A549 treated with dexamethasone at 1 μM for 4 hours (cell line): ENCODE measurements around the gene BAD. TPM values are rescaled to one million over a fixed set of nuclear protein-coding genes. Genes with fewer than 3 reads are reported as not detected.

Source experiments
- total RNA-seq: library from RNA; stranded (reverse); fragments of 200-300 nt; extraction: Qiagen RNA extraction; gene quantifications from 5 replicates; pipeline ENCODE4 v1.2.3, GENCODE V29; 2022

Gene BAD
- total RNA-seq: 74.7 to 87.8 TPM (median 85.4 TPM) in 5 replicates

DNA sequence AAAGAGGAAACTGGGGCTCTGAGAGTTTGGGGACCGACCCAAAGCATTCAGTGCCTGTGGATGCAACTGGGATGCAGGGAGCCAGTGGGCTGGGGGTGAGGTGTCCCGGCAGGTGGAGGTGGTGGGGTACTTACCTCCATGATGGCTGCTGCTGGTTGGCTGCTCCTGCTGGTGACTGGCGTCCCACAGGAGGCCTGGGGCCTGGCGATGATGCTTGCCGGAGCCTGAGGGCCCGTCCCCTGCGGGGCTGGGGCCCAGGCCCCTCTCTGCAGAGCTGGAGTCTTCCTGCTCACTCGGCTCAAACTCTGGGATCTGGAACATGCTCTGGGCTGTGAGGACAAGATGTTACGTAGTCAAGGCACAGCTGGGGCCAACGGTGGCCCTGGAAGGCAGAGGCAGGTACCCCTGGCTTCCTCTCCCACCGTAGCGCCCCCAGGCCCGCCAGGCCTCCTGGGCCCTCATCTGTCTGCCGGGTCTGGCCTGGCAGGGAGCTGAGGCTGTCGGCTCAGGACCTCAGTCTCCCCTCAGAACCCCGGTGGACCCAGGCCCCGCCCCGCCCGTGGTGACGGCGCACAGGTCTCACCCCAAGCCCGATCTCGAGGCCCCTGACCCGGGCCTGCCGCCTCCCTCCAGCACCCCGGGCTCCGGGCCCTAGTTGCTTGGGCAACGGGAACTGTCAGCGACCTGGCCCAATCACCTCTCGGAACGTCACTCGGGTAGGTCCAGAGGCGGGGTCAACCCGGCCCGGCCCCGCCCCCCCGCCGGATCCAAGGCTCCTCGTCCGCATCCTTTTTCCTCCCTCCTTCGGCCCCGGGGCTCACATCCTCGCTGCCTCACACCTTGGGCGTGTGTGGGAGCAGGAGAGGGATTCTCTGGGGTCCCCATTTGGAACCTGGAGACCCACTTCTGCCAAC, at the start of gene BAD:
BAD (minus strand) TSS at position 618 of the 914 bp plus-strand sequence; CDS start at position 321, 297 bp downstream.

DNA sequence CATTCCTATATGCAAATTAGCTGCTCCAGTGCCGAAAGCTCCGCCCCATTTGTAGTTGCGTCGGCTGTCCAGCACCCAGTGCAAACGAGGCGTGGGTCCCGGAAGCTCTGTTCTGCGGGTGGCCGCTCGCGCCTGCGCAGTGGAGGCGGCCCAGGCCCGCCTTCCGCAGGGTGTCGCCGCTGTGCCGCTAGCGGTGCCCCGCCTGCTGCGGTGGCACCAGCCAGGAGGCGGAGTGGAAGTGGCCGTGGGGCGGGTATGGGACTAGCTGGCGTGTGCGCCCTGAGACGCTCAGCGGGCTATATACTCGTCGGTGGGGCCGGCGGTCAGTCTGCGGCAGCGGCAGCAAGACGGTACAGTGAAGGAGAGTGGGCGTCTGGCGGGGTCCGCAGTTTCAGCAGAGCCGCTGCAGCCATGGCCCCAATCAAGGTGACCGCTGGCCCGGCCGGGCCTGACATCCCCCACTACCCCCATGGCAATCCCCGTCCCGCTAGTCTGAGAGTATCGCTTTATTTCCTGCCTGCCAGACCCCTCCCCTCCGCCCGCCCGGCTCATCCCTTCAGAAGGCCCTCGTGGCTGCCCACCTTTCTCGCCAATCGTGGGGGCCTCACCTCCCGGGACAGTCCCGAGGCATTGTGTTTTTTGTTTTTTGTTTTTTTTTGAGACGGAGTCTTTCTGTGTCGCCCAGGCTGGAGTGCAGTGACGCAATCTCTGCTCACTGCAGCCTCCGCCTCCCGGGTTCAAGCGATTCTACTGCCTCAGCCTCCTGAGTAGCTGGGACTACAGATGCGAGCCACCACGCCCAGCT, 33.7 kb upstream of the BAD start, which contains the start of gene PRDX5:
PRDX5 (plus strand) TSS at position 161 of the 805 bp plus-strand sequence; CDS start at position 256, 95 bp downstream.

DNA sequence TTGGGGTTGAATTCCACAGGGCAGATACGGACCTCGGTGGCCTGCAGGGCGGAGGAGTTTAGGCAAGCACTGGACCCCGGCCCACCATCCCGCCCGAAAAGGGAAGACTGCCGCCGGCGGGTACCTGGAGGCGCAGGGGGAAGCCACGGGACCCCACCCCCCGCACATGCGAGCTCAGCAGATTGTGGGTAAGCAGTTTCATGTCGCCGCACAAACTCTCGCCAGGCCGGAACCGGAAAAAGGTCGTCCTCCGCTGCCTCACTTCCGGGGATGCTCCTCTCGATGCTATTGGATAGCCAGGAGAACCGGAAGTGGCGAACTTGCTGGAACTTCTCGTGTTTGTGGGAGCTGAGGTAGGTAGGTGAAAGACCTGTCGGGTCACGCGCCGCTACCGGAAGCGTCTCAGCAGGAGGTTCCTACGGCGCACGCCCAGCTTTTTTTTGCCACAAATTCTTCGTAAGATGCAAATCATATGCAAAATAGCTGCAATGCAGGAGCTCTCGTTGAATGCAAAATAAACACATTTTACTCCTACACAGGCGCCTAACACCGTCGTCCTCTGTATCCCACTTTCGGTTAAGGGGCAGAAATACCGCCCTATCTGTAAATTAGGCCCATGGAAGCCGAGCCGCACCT, 33.0 kb upstream of the BAD start, which contains the start of gene TRMT112:
TRMT112 (minus strand) TSS at position 235 of the 636 bp plus-strand sequence; CDS start at position 202, 33 bp downstream.

DNA sequence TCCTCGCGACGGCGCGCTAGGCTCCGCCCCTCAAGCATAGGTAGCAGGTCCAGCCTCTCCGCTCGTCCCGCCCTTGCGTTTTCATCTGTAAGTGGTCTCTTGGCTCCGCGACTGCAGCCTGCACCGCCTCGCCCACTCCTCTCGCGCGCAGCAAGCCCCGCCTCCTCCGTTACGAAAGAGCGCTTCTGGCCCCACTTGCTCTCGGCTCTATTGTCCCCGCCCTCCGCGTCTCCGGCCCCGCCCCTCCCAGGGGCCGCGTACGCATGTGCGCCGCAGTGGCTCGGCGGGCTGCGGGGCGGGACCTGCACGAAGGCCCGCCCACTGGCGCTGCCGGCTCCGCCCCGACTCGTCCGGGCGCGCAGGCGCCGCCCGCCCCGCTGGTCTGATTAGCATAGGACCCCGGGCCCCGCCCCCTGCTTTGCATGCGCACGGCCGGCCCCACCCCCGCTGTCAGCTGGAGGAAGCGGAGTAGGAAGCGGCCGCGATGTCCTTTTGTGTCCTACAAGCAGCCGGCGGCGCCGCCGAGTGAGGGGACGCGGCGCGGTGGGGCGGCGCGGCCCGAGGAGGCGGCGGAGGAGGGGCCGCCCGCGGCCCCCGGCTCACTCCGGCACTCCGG, 20.7 kb upstream of the BAD start, which contains the start of gene ESRRA:
ESRRA (plus strand) TSS at position 450 of the 616 bp plus-strand sequence. CDS start 1,656 bp downstream, outside the sequence.

DNA sequence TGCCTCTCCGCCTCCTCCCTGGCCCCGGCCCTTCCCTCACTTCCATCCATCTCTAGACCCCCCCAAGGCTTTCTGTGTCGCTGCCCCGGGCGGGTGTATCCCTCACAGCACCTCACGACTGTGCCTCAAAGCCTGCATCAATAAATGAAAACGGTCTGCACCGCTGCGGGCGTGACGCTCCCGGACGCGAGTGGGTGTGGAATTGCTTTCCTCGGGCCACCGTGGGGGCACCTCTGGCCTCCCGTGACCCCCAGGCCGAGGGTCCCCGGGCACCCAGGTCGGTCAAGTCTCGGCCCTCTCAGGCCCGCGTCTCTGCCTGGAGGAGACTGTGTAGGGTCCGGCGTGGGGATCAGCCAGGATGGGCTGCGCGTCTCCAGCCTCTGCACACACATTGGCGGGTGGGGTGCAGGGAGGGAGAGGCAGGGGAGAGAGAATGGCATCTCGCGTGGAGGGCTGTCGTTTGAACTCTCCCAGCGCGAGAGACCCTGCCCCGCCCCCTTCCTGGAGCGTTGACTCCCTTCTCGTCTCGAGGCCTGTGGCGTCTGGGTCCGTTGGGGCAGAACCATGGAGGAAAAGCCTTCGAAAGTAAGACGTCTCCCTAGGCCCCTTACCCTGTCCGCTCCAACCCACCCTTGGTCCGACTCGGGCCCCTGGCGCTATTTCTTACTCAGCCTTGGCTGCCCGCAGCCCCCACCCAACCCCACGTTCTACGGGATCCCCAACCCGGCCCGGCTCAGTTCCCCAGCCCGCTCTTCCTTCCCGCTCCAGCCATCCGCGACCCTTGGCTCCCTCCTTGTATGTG, 15.6 kb upstream of the BAD start, which contains the start of gene CATSPERZ:
CATSPERZ (plus strand) TSS at position 512 of the 802 bp plus-strand sequence; CDS start at position 565, 53 bp downstream.

DNA sequence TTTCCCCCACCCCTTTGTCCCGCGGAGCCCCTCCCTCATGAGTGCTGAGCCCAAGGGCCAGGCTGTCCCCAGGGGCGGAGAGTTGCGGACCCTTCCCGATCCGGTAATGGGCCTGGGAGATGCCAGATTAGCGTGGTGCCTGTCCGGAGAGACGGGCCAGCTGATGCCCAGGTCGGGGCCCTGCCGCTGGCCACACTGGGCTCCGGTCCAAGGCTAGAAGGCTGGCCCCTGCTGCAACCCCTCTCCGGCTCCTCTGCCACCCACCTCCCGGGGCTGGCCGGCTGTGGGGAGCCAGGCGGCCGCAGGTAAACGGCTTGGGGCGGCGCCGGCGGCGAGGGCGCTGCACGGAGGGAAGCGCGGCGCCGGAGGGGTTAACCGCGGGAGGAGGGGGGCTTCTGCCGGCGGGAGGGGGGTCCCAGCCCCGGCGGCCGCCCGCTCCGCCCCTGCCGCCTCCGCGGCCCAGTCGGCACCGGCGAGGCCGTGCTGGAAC, 6.8 kb upstream of the BAD start, which contains the start of gene KCNK4:
KCNK4 (plus strand) TSS at position 41 of the 490 bp plus-strand sequence. CDS start 1,717 bp downstream, outside the sequence.

DNA sequence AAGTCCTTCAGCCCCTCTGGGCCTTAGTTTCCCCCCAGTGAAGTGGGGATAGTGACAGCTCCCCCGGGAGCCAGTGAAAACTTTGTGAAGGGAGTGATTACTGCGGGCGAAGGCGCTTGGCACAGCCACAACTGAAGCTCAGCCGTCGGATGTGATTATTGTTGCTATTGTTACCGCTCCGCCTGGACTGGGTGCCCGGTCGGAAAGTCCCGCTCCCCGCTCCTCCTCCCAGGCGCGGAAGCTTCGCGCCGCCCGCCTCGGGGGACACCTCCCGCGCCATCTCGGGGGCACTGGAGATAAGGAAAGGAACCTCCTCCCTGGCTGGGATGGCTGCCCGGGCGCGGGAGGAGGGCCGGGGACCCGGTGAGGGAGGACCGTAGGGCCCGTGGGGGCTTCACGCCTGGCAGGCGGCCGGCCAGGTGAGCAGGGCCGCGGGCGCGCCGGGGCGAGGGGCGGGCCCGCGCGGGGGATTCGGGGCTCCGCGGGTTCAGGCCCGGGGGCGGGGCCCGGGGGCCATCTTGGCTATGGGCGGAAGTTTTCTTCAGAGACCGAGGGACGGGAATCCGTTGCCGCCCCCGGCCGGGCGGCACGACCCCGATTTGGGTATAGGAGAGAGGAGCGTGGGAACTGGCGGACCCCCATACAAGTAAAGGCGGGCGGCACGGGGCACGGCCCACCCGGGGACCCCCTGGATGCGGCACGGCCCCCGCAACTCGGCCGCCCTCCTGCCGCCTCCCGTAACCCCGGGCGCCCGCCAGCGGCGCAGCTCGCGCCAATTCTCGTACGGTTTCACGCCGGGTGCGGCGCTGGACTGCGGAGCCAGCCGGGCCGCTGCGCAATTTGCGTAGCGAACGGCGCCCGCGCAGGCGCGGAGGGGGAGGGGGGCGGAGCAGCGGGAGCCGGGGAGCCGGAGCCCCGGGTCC, 758 bp upstream of the BAD start, which contains the start of gene GPR137:
GPR137 (plus strand) TSS at position 887 of the 923 bp plus-strand sequence. CDS start 677 bp downstream, outside the sequence.

DNA sequence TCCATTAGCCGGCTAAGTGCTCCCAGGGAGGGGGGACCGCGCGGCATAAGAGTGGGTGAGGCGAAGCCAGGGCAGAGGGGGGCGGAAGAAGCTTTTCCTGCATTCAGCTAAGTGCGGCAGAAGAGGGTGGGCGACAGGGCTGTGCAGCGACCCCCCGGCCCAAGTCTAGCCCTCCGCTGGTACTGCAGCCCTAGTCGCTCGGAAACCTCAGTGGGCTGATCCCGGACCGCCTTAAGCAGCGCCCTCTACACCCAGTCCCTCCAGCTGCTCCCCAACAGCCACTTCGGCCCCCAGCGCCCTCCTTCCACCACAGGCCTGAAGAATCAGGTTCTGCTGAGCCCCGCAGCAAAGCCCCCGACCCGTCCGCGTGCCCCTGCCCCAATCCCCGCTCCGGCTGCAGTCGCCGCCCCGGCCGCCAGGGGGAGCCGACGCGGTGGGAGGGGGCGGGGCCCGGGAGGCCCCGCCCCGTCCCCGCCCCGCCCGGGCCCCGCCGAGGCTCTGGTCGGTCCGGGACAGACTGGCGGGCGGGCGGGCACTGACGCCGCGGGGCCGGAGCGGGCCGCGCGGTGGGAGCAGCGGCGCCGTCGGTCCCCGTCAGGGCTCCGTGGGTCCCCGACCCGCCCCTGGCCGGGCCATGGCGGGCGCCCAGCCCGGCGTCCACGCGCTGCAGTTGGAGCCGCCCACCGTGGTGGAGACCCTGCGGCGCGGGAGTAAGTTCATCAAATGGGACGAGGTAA, 33.3 kb downstream of the BAD start, which contains the start of gene PLCB3:
PLCB3 (plus strand) TSS at position 515 of the 737 bp plus-strand sequence; CDS start at position 635, 120 bp downstream.

DNA sequence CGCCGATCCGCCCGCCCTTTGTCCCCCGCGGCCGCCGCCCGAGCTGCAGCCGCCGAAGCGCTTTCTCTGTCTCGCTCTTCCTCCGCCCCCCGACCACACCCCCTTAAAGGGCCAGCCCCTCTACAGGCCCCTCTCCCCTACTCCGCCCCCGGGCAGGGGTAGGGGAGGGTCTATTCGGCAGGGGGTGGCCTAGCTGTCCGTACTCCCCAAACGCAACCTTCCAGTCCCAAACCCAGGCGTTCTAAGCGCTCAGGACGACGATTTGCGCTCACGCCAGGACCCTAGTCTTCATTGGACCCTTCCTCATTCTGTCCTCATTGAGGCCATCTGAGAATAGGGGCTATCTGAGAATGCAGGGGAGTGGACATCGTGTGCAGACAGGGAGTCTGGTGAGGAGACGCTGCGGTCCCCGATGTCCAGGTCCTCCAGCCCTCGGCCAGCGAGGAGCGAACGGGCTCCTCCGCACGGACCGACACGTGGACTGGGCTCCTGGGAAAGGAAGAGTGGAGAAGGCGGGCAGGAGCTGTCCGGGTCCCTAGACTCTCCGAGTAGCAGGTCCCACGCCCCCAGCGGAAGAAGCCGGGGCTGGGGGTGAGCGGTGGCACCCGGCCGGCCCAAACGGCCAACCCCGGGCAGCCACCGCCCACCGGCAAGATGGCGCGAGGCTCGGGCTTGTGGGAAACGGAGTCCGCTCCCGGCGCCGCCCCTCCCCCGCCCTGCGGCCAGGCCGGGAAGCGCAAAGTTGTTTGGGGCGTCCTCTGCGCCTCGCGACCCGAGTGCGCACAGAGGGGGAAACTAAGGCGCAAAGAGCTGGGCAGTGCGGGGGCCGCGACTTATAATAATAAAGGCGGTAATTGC, 37.4 kb downstream of the BAD start, which contains the start of gene PPP1R14B:
PPP1R14B (minus strand) TSS at position 73 of the 858 bp plus-strand sequence. CDS start 270 bp downstream, outside the sequence.

DNA sequence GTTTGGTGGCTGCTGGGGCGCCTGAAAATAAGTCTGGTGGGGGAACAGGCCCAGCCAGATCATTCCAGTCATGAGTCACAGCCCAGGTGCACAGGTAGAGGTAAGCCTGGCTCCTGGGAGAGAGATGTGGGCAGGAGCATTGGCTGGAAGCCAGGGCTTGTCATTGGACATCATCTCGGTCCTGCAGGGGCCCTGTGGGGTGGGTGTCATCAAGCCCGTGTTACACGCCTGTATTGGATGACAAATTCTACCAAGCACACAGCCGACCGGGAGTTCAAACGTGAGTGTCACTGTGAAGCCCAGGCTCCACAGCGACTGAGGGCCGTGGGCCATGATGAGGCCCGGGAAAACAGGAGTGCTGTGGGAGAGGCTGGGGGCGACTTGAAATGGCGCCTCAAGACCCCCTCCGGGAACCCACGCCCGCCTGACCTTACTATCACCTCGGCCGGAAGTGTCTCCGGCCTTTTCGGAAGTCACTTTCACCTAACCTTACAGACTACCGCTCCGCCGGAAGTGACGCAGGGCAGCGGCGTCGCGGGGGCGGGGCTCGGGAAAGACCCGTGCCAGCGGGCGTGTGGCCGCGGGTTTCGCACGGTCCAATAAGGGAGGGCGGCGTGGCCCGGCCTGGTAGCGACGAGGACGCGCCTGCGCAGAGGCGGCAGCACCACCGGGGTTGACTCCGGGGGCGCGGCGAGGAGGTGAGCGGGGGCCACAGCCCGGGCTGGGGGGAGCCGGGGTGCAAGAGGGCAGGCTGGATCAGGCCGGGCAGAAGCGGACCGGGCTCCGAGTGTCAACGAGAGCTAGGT, 43.8 kb downstream of the BAD start, which contains the start of gene FKBP2:
FKBP2 (plus strand) TSS at position 661 of the 806 bp plus-strand sequence. CDS start 1,293 bp downstream, outside the sequence.

DNA sequence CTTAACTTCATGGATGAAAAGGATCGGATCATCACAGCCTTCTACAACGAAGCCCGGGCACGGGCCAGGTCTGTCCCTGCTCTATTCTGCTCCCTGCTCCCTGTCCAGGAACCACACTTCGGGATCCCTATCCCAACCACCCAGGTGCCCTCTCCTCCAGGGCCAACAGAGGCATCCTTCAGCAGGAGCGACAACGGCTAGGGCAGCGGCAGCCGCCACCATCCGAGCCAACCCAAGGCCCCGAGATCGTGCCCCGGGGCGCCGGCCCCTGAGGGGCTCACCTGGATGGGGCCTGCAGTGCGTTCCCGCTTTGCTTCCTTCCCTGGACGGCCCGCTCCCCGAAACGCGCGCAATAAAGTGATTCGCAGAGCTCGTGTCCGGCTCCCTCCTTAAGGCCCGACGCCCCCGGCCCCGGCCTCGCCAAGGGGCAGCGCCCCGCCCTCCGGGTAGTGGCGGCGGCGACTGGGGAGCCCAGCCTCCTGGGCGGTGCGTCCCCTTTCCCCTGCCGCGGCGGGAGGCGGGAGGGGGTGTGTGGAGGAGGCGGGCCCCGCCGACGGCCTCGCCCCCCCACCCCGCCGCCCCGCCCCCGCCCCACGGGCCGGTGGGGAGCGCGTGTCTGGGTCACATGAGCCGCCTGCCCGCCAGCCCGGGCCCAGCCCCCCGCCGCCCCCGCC, 50.4 kb downstream of the BAD start, which contains the start of gene VEGFB:
VEGFB (plus strand) TSS at position 672 of the 674 bp plus-strand sequence. CDS start 250 bp downstream, outside the sequence.

DNA sequence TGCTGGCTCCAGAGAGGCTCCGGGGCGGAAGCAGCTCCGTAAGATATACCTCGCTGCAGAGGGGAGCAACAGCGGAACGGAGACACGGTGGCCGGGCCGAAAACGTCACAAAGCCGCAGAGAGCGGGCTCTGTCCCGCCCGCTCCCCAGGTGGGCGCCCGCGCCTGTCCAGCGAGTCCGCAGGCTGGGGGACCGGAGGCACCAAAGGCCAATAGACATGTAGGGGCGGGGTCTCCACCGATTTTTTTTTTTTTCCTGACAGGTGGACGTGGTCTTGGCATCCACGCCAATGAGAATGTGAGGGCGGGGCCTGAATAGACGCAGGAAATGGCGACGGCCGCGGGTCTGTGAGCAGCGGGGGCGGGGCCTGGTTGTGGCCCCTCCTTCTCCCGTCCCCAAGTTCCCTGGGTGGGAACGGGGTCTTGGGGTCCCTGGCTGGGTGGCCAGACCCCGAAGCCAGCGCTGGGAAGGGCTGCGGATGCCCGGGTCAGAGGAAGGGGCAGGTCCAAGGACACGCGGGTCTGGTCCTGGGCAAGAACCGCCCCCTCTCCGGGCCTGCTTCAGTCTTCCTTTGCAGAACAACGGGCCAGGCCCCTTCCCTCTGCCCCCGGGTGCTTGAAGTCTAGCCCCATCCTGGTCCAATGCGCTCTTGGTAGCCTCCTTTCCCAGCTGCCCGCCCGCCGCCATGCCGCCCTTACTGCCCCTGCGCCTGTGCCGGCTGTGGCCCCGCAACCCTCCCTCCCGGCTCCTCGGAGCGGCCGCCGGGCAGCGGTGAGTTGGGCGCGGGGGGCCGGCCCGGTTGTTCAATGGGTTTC, 54.1 kb downstream of the BAD start, which contains the start of gene DNAJC4:
DNAJC4 (plus strand) TSS at position 378 of the 814 bp plus-strand sequence; CDS start at position 685, 307 bp downstream.

DNA sequence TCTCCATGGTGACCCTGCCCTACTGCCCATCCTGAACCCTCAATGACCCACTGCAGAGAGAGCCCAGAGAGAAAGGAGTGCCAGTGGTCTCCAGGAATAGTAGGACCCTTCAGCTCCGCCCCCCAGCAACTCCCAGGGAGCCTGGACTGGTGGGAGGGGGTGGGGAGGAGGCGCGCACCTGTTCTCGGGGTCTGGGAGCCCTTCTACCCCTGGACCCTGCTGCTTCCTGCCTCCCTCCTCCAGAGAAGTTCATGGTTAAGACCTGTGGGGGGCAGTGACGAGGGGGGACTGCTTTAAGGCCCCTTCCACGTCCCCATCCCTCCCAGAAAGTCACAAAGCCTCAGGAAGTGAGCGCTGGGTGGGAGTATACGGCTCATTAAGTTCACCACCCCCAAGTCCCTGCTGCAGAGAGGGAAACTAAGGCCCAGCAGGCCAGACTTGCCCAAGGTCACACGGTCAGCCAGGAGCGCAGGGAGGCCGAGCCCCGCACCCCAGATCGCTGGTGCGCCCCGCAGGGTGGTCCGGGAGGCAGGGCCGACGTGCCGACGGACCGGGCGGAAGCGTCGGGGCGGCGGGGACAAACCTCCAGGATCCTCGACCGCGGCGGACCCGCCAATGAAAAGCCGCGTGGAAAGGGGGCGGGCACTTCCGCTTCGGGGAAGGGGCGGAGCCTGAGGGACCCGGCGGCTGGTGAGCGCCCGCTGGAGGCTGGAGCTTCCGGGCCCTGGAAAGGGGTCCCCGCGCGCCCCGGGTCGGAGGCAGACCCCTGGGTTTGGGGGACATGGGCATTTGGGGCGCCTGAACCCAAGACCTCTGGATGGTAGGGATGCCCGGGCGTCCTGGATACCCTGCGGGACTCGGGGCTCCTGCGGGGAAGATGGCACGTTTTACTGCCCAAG, 58.6 kb downstream of the BAD start, which contains the start of the genes NUDT22 and TRPT1:
NUDT22 (plus strand) TSS at position 667 of the 899 bp plus-strand sequence. CDS start 379 bp downstream, outside the sequence.
TRPT1 (minus strand) TSS at position 579 of the 899 bp plus-strand sequence; CDS start at position 253, 326 bp downstream.

